Measurements from ENCODE around the gene TRAF2.

DNA sequence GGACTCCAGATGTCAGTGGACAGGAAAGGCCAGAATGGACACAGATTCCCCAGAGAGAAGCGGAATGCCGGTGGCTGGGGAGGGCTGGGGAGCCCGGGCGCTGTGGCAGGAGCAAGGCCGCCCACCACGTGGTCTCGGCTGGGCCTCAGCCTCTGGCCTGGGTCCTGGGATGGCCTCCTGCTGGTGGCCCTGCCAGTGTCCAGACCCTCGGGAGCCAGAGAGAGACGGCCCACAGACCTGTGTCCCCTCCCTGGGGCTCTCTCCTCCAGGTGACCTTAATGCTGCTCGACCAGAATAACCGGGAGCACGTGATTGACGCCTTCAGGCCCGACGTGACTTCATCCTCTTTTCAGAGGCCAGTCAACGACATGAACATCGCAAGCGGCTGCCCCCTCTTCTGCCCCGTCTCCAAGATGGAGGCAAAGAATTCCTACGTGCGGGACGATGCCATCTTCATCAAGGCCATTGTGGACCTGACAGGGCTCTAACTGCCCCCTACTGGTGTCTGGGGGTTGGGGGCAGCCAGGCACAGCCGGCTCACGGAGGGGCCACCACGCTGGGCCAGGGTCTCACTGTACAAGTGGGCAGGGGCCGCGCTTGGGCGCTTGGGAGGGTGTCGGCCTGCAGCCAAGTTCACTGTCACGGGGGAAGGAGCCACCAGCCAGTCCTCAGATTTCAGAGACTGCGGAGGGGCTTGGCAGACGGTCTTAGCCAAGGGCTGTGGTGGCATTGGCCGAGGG lies 39.3 kb downstream of the TRAF2 start:
- TF ChIP-seq, protein P1, sequence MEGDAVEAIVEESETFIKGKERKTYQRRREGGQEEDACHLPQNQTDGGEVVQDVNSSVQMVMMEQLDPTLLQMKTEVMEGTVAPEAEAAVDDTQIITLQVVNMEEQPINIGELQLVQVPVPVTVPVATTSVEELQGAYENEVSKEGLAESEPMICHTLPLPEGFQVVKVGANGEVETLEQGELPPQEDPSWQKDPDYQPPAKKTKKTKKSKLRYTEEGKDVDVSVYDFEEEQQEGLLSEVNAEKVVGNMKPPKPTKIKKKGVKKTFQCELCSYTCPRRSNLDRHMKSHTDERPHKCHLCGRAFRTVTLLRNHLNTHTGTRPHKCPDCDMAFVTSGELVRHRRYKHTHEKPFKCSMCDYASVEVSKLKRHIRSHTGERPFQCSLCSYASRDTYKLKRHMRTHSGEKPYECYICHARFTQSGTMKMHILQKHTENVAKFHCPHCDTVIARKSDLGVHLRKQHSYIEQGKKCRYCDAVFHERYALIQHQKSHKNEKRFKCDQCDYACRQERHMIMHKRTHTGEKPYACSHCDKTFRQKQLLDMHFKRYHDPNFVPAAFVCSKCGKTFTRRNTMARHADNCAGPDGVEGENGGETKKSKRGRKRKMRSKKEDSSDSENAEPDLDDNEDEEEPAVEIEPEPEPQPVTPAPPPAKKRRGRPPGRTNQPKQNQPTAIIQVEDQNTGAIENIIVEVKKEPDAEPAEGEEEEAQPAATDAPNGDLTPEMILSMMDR (conservative IDR thresholded peaks at IDR 0.05; ENCODE audit: low read depth, low read length) = no peak
- TF ChIP-seq EZH2 (IDR thresholded peaks at IDR 0.05; ENCODE audit: low read length, unreplicated experiment) = no peak

Data from PC-3 (cell line).